T-cell (primary cell): Measurements from ENCODE around the gene MRPL19. TPM values are rescaled to one million over a fixed set of nuclear protein-coding genes. Genes with fewer than 3 reads are reported as not detected.

Experiments used
- ATAC-seq, 4 experiments: fragments of 200-7000 bp in 3 of 4; fragments of 150-1000 bp in 1 of 4; cut with Tn5 transposase; replicated peaks in 1 of 4; 1 replicate in 3 of 4; 2 replicates in 1 of 4; pipeline ENCODE4 v1.10.0; 2021; ENCODE audit warnings: moderate library complexity in 3 of 4, mild to moderate bottlenecking in 2 of 4, moderate number of reproducible peaks in 1 of 4
- CTCF ChIA-PET, 2 donors: fragments of 300-600 bp; sonication (Branson Sonifier 250); formaldehyde crosslinking; loops; one replicate each; lab custom pipeline; 2022; ENCODE audit warnings: antibody characterized with exemption in 2 of 2; lab: Charles Lee
- POLR2A ChIA-PET, 2 donors: fragments of 300-600 bp; sonication (Branson Sonifier 250); formaldehyde crosslinking; loops; one replicate each; lab custom pipeline; 2022; ENCODE audit warnings: antibody characterized with exemption in 2 of 2; lab: Charles Lee
- DNase-seq, 35 experiments: peaks; one replicate each; pipeline versions ENCODE4 v3.0.0 to v3.0.0-alpha.2; 2013 to 2023
- H3K27ac ChIP-seq: one replicate; pipeline ENCODE4 v1.5.1; 2013; ENCODE audit warnings: low read length
- H3K27me3 ChIP-seq, 2 experiments: replicated peaks in 1 of 2; 1 replicate in 1 of 2; 2 replicates in 1 of 2; pipeline versions ENCODE4 v1.6.1 to v1.7.0; 2013; ENCODE audit warnings: low read length in 1 of 2, mixed read lengths in 1 of 2; ENCODE audit not compliant: control insufficient read depth in 2 of 2, insufficient read depth in 2 of 2; ENCODE audit errors: extremely low read depth in 1 of 2
- H3K36me3 ChIP-seq, 2 donors: 1 replicate in 1 of 2; 2 replicates in 1 of 2; pipeline versions ENCODE4 v1.6.1 to v1.7.0; 2013; ENCODE audit warnings: low read length in 1 of 2; ENCODE audit not compliant: control insufficient read depth in 2 of 2, insufficient read depth in 1 of 2; ENCODE audit errors: extremely low read depth in 1 of 2
- H3K4me1 ChIP-seq, 2 experiments: 1 replicate in 1 of 2; 2 replicates in 1 of 2; pipeline versions ENCODE4 v1.6.1 to v1.7.0; 2013; ENCODE audit warnings: low read length in 2 of 2, mixed read lengths in 1 of 2; ENCODE audit not compliant: insufficient read depth in 2 of 2, control insufficient read depth in 1 of 2; ENCODE audit errors: extremely low read depth in 1 of 2
- H3K4me3 ChIP-seq, 2 donors: 1 replicate in 1 of 2; 2 replicates in 1 of 2; pipeline versions ENCODE4 v1.5.1 to v1.7.0; 2013; ENCODE audit warnings: mild to moderate bottlenecking in 2 of 2, low read length in 1 of 2, moderate library complexity in 1 of 2; ENCODE audit not compliant: control insufficient read depth in 1 of 2; ENCODE audit errors: extremely low read depth in 1 of 2
- H3K9me3 ChIP-seq: 2 replicates; pipeline ENCODE4 v1.7.0; 2013
- H3K27ac Mint-ChIP-seq, 2 donors: one replicate each; pipeline ENCODE4 v1.8.0; 2020 to 2021; ENCODE audit warnings: mild to moderate bottlenecking in 2 of 2, mixed read lengths in 2 of 2
- H3K27me3 Mint-ChIP-seq, 2 donors: one replicate each; pipeline ENCODE4 v1.8.0; 2021 to 2022; ENCODE audit warnings: mixed read lengths in 2 of 2
- H3K36me3 Mint-ChIP-seq: one replicate; pipeline ENCODE4 v1.8.0; 2021; ENCODE audit warnings: mixed read lengths
- H3K4me1 Mint-ChIP-seq, 3 donors: one replicate each; pipeline ENCODE4 v1.8.0; 2020 to 2022; ENCODE audit warnings: mixed read lengths in 3 of 3, mild to moderate bottlenecking in 1 of 3
- H3K4me3 Mint-ChIP-seq, 3 donors: one replicate each; pipeline ENCODE4 v1.8.0; 2020 to 2022; ENCODE audit warnings: mild to moderate bottlenecking in 3 of 3, mixed read lengths in 3 of 3, moderate library complexity in 3 of 3
- H3K9me3 Mint-ChIP-seq, 3 donors: one replicate each; pipeline ENCODE4 v1.8.0; 2020 to 2022; ENCODE audit warnings: mixed read lengths in 3 of 3
- WGBS: methylation state at CpG from one replicate; pipeline ENCODE4 v1.1.5; 2013; ENCODE audit warnings: missing lambda C conversion rate; ENCODE audit not compliant: insufficient coverage; 5-methylcytosine and 5-hydroxymethylcytosine counted together
- total RNA-seq, 35 experiments: library from RNA in 6 of 35; stranded (reverse) in 6 of 35; fragments of 120-200 nt in 1 of 35; gene quantifications; one replicate each; pipeline versions ENCODE4 v1.2.1 to v1.2.4 and lab custom pipeline; 2013 to 2026

Gene MRPL19
- total RNA-seq, 5 donors from 2014 or later (not counting 1 experiment from before 2014, with no cell fraction given): 16.6 to 31.5 (median 22.6) TPM

DNA sequence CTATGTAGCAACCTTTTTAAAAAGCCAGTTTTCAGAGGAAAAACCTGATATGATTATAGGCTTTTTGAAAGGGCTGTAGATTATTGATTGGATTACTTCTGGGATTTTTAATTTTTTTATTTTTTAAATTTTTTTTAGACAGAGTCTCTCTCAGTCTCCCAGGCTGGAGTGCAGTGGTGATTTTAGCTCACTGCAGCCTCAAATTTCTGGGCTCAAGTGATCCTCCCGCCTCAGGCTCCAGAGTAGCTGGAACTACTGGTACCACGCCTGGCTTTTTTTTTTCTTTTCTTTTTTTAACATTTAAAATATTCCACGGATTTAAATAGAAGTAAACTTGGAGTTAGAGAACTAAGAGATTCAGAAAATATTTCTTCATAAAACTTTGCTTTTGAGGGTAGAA, 1.2 kb downstream of the MRPL19 start:
- Histone ChIP-seq H3K4me3 (no peak overlapping the region), H3K36me3 (peaks cover 7 to 29% of the 10 kb centered on the region in 2 donors), H3K27ac (no peak overlapping the region), H3K27me3 (no peaks in the 10 kb centered on the region), H3K9me3 (no peaks in the 10 kb centered on the region), H3K4me1 (peaks cover 6 to 14% of the 10 kb centered on the region in 2 experiments)
- H3K4me3 Mint-ChIP-seq: peak overlapping the region; percentile 93 to 95 (median 94)
- WGBS: no CpG with 5 or more reads among the region's 3 CpGs
- peaks cover 31% of the 10 kb centered on the region for H3K36me3 Mint-ChIP-seq
- H3K27me3 Mint-ChIP-seq: no peaks in the 10 kb centered on the region
- peak overlapping the region in 1 of 2 donors; percentile 86 for H3K27ac Mint-ChIP-seq
- DNase-seq (no peak), ATAC-seq (no peak)
- ChIA-PET CTCF (interaction anchor here in 1 of 2 donors (1.4 to 1.9 kb wide), 2 partner anchors 20 to 29 kb away, joined by 4 to 10 read pairs; no protein-coding TSS in a partner anchor), POLR2A (no interaction called here)
- H3K9me3 Mint-ChIP-seq: peaks cover 0 to 5% (median 0%) of the 10 kb centered on the region in 3 donors
- H3K4me1 Mint-ChIP-seq: peaks cover 43 to 52% (median 50%) of the 10 kb centered on the region in 3 donors

DNA sequence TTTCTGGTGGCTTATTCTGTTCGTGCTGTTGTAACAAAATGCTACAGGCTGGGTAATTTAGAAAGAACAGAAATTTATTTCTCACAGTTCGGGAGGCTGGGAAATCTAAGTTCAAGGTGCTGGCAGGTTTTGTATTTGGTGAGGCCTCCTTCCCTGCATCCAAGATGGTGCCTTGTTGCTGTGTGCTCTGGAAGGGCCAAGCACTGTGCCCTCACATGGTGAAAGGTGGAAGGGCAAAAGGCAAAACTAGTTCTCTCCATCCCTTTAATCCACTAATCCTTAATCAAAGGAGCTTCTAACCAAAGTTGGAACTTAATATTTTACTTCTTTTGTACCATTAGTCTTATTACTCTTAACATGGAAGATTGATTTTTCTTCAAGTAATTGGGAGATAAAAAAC, 7.4 kb downstream of the MRPL19 start:
- H3K4me1 ChIP-seq: no peaks in the 10 kb centered on the region
- ATAC-seq: no peak
- H3K27me3 ChIP-seq: no peaks in the 10 kb centered on the region
- ChIA-PET CTCF (no interaction called here), POLR2A (no interaction called here)
- Mint-ChIP-seq H3K27ac (no peak overlapping the region), H3K27me3 (no peaks in the 10 kb centered on the region), H3K4me1 (peaks cover 36 to 45% (median 43%) of the 10 kb centered on the region in 3 donors), H3K36me3 (peaks cover 87% of the 10 kb centered on the region), H3K9me3 (peaks cover 0 to 14% (median 4%) of the 10 kb centered on the region in 3 donors), H3K4me3 (no peak overlapping the region)
- peaks cover 2% of the 10 kb centered on the region for H3K9me3 ChIP-seq
- no peak overlapping the region for H3K4me3 ChIP-seq
- no peak for DNase-seq
- WGBS: 100% methylated on average over 2 of the region's 2 CpGs
- no peak overlapping the region for H3K27ac ChIP-seq
- peaks cover 16 to 67% of the 10 kb centered on the region in 2 donors for H3K36me3 ChIP-seq

DNA sequence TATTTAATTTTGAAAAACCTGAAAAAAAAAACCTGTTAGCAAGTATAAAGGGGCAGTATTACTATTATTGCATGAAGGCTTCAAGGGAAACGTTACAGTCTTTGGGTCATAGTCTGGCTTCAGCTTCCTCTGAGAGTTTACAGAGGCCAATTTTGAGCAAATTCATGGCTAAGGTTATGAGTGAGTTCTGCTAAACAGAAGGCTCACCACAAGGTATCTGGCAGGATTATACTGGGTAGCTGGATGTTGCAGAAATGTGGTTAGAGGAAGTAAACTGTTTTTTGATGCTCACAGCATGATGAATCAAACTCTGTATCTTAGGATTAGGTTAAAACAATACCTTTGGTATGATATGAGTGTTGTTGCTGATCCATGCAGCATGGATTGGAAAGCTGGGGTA, 9.3 kb downstream of the MRPL19 start:
- peaks cover 4 to 30% (median 9%) of the 10 kb centered on the region in 3 donors for H3K9me3 Mint-ChIP-seq
- POLR2A ChIA-PET: no interaction called here
- H3K27ac ChIP-seq: no peak overlapping the region
- peaks cover 24 to 35% (median 29%) of the 10 kb centered on the region in 3 donors for H3K4me1 Mint-ChIP-seq
- H3K27me3 ChIP-seq: no peaks in the 10 kb centered on the region
- H3K4me3 ChIP-seq: no peak overlapping the region
- H3K36me3 Mint-ChIP-seq: peaks cover 87% of the 10 kb centered on the region
- peaks cover 15 to 58% of the 10 kb centered on the region in 2 donors for H3K36me3 ChIP-seq
- CTCF ChIA-PET: no interaction called here
- peaks cover 4% of the 10 kb centered on the region for H3K9me3 ChIP-seq
- H3K4me1 ChIP-seq: no peaks in the 10 kb centered on the region
- ATAC-seq (no peak), DNase-seq (no peak)
- no peak overlapping the region for H3K27ac Mint-ChIP-seq
- no peak overlapping the region for H3K4me3 Mint-ChIP-seq
- H3K27me3 Mint-ChIP-seq: no peaks in the 10 kb centered on the region
- WGBS: 92% methylated on average over 1 of the region's 1 CpG

DNA sequence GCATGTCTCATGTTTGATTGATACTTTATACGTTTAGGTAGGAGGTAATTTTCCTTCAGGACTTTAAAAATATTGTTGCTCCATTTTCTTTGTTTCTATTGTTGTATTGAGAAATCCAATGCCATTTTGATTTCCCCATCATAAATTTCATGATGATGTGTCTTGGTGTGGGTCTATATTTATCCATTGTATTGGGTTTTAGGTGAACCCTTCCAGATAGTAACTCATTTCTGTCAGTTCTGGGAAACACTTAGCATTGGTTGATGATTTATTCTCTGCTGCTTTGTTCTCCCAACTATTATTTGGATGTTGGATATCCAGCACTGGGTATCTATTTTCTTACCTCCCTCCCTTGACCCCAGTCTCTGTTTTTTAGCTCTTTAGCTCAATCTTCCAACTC, 10.0 kb downstream of the MRPL19 start:
- POLR2A ChIA-PET: no interaction called here
- Mint-ChIP-seq H3K4me1 (peaks cover 19 to 32% (median 28%) of the 10 kb centered on the region in 3 donors), H3K9me3 (peaks cover 4 to 30% (median 9%) of the 10 kb centered on the region in 3 donors), H3K27ac (no peak overlapping the region), H3K27me3 (no peaks in the 10 kb centered on the region), H3K4me3 (no peak overlapping the region), H3K36me3 (peaks cover 88% of the 10 kb centered on the region)
- CTCF ChIA-PET: interaction anchor here in 1 of 2 donors (1.0 to 1.3 kb wide), 2 partner anchors 13 to 16 kb away, joined by 3 to 4 read pairs; no protein-coding TSS in a partner anchor
- DNase-seq: no peak
- Histone ChIP-seq H3K27me3 (no peaks in the 10 kb centered on the region), H3K4me1 (no peaks in the 10 kb centered on the region), H3K9me3 (peaks cover 4% of the 10 kb centered on the region), H3K4me3 (no peak overlapping the region), H3K27ac (no peak overlapping the region), H3K36me3 (peaks cover 9 to 58% of the 10 kb centered on the region in 2 donors)
- no CpG with 5 or more reads among the region's 1 CpG for WGBS
- ATAC-seq: no peak

DNA sequence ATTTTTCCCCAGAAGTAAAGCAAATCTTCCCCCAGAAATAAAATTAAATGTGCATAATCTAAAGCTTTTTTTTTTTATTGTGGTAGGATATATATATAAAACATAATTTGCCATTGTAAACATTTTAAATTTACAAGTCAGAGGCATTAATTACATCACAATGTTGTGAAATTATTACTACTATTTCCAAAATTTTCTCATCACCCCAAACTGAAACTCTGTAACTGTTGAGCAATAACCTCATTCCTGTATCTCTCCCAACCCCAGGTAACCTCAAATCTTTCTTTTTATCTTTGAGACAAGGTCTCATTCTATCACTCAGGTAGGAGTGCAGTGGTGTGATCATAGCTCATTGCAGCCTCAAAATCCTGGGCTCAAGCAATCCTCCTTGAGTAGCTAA, 11.2 kb downstream of the MRPL19 start:
- H3K36me3 Mint-ChIP-seq: peaks cover 87% of the 10 kb centered on the region
- ChIA-PET POLR2A (no interaction called here), CTCF (no interaction called here)
- H3K27me3 ChIP-seq: no peaks in the 10 kb centered on the region
- H3K27ac Mint-ChIP-seq: peak overlapping the region in 1 of 2 donors; percentile 32
- H3K4me1 ChIP-seq: no peaks in the 10 kb centered on the region
- no peak overlapping the region for H3K27ac ChIP-seq
- no peaks in the 10 kb centered on the region for H3K27me3 Mint-ChIP-seq
- H3K4me3 ChIP-seq: no peak overlapping the region
- no peak overlapping the region for H3K4me3 Mint-ChIP-seq
- H3K9me3 Mint-ChIP-seq: peaks cover 4 to 30% (median 9%) of the 10 kb centered on the region in 3 donors
- no peak for ATAC-seq
- peaks cover 9 to 51% of the 10 kb centered on the region in 2 donors for H3K36me3 ChIP-seq
- peaks cover 14 to 27% (median 21%) of the 10 kb centered on the region in 3 donors for H3K4me1 Mint-ChIP-seq
- H3K9me3 ChIP-seq: peaks cover 4% of the 10 kb centered on the region
- no peak for DNase-seq

DNA sequence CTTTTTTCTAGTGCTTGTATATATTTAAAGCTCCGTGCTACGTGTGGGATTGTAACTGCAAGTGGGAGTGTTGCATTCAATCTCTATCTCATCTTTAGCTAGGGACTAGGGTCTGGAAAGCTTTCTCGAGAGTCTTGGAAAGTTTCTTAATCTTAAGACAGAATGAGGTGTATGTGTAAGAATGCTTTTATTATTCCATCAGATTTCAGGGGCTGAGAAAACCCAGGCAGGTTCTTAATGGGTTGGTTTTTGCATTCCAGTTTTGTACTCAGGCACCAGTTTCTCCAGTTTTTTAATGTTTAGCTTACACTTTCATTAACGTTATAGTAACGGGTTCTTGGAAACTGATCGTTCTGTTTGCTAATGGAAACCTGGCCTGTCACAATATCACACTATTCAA, 20.3 kb downstream of the MRPL19 start:
- no peak overlapping the region for H3K27ac Mint-ChIP-seq
- POLR2A ChIA-PET: no interaction called here

More for the DNA sequence above, 20.3 kb downstream of the MRPL19 start:
- Mint-ChIP-seq H3K4me1 (no peaks in the 10 kb centered on the region), H3K9me3 (no peaks in the 10 kb centered on the region), H3K27me3 (no peaks in the 10 kb centered on the region), H3K4me3 (no peak overlapping the region), H3K36me3 (peaks cover 38% of the 10 kb centered on the region)
- Histone ChIP-seq H3K4me3 (no peak overlapping the region), H3K9me3 (no peaks in the 10 kb centered on the region), H3K27ac (no peak overlapping the region), H3K36me3 (peaks cover 16 to 36% of the 10 kb centered on the region in 2 donors), H3K27me3 (no peaks in the 10 kb centered on the region), H3K4me1 (no peaks in the 10 kb centered on the region)
- no CpG with 5 or more reads among the region's 6 CpGs for WGBS
- CTCF ChIA-PET: no interaction called here
- DNase-seq (no peak), ATAC-seq (no peak)
